ENCODE data around the gene B3GNT2. TPM values are rescaled to one million over a fixed set of nuclear protein-coding genes. Genes with fewer than 3 reads are reported as not detected.
"Not testable (repeated sequence)": the region's sequence is repeated elsewhere in the genome, so short reads cannot be mapped to it uniquely, and the experiment has no call there.

The B3GNT2 gene
- polyA plus RNA-seq, 4 donors, result 35.0 to 41.2 (median 39.0) TPM

- DNase-seq (ENCODE audit: low read depth in 4 of 4, low spot score in 3 of 4), result no peak
Observed at GRCh38 chr2:62229082-62229605, 33.2 kb downstream of the B3GNT2 start.

- no peak for DNase-seq (ENCODE audit: low read depth in 4 of 4, low spot score in 3 of 4)
Observed at GRCh38 chr2:62231541-62231940, 35.6 kb downstream of the B3GNT2 start.

- DNase-seq (ENCODE audit: low read depth in 4 of 4, low spot score in 3 of 4), result no peak
Observed at GRCh38 chr2:62234755-62235655, 39.1 kb downstream of the B3GNT2 start.

GRCh38 chr2:62236499-62236898 lies 40.6 kb downstream of the B3GNT2 start:
- DNase-seq (ENCODE audit: low read depth in 4 of 4, low spot score in 3 of 4), result no peak

GRCh38 chr2:62238236-62238635 lies 42.3 kb downstream of the B3GNT2 start:
- DNase-seq (ENCODE audit: low read depth in 4 of 4, low spot score in 3 of 4), result no peak

- no peak for DNase-seq (ENCODE audit: low read depth in 4 of 4, low spot score in 3 of 4)
Observed at GRCh38 chr2:62240546-62240945, 44.6 kb downstream of the B3GNT2 start.

GRCh38 chr2:62243983-62244382 lies 48.1 kb downstream of the B3GNT2 start:
- no peak for DNase-seq (ENCODE audit: low read depth in 4 of 4, low spot score in 3 of 4)

- no peak for DNase-seq (ENCODE audit: low read depth in 4 of 4, low spot score in 3 of 4)
Observed at GRCh38 chr2:62248226-62248625, 52.3 kb downstream of the B3GNT2 start.

- no peak for DNase-seq (ENCODE audit: low read depth in 4 of 4, low spot score in 3 of 4)
Observed at GRCh38 chr2:62250239-62250638, 54.3 kb downstream of the B3GNT2 start.

- DNase-seq (ENCODE audit: low read depth in 4 of 4, low spot score in 3 of 4), result no peak
Observed at GRCh38 chr2:62254424-62255266, 58.7 kb downstream of the B3GNT2 start.

GRCh38 chr2:62257466-62257865 lies 61.6 kb downstream of the B3GNT2 start:
- DNase-seq (ENCODE audit: low read depth in 4 of 4, low spot score in 3 of 4), result no peak

GRCh38 chr2:62263076-62263715 lies 67.3 kb downstream of the B3GNT2 start:
- DNase-seq (ENCODE audit: low read depth in 4 of 4, low spot score in 3 of 4), result no peak

- DNase-seq (ENCODE audit: low read depth in 4 of 4, low spot score in 3 of 4), result no peak
Observed at GRCh38 chr2:62264186-62264585, 68.3 kb downstream of the B3GNT2 start.

GRCh38 chr2:62265106-62265505 lies 69.2 kb downstream of the B3GNT2 start:
- no peak for DNase-seq (ENCODE audit: low read depth in 4 of 4, low spot score in 3 of 4)

GRCh38 chr2:62266433-62267038 lies 70.6 kb downstream of the B3GNT2 start:
- DNase-seq (ENCODE audit: low read depth in 4 of 4, low spot score in 3 of 4), result no peak

- no peak for DNase-seq (ENCODE audit: low read depth in 4 of 4, low spot score in 3 of 4)
Observed at GRCh38 chr2:62267696-62268095, 71.8 kb downstream of the B3GNT2 start.

GRCh38 chr2:62268681-62269188 lies 72.8 kb downstream of the B3GNT2 start:
- not testable (repeated sequence) for DNase-seq (ENCODE audit: low read depth in 4 of 4, low spot score in 3 of 4)

- no peak for DNase-seq (ENCODE audit: low read depth in 4 of 4, low spot score in 3 of 4)
Observed at GRCh38 chr2:62270728-62271127, 74.8 kb downstream of the B3GNT2 start.
